ENCODE results near the gene OR6C2.
"Not testable (repeated sequence)": the region's sequence is repeated elsewhere in the genome, so short reads cannot be mapped to it uniquely, and the experiment has no call there.

The OR6C2 gene

DNA sequence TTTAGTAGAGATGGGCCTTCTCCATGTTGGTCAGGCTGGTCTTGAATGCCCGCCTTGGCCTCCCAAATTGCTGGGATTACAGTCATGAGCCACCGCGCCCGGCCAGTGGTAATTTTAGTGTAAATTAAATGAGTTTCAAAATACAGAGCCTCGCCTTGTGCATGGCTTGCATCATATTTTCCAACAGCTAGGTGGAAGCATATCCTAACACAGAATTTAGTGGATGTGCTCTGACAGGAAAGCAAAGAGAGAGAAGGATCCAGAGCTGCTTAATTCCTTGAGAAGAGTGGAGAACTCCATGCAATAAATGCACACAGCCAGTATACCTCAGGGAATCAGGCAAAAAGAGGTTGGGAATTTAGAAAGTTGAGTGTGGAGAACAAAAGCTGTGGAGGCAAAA lies 2.5 kb downstream of the OR6C2 start:
- ChIA-PET POLR2A (no interaction called here), CTCF (no interaction called here)
- TF ChIP-seq, protein P1, sequence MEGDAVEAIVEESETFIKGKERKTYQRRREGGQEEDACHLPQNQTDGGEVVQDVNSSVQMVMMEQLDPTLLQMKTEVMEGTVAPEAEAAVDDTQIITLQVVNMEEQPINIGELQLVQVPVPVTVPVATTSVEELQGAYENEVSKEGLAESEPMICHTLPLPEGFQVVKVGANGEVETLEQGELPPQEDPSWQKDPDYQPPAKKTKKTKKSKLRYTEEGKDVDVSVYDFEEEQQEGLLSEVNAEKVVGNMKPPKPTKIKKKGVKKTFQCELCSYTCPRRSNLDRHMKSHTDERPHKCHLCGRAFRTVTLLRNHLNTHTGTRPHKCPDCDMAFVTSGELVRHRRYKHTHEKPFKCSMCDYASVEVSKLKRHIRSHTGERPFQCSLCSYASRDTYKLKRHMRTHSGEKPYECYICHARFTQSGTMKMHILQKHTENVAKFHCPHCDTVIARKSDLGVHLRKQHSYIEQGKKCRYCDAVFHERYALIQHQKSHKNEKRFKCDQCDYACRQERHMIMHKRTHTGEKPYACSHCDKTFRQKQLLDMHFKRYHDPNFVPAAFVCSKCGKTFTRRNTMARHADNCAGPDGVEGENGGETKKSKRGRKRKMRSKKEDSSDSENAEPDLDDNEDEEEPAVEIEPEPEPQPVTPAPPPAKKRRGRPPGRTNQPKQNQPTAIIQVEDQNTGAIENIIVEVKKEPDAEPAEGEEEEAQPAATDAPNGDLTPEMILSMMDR (IDR thresholded peaks at IDR 0.05; ENCODE audit: insufficient read depth, low read length, missing control alignments), result no peak
- DNase-seq (ENCODE audit: low read depth, low spot score), result no peak
- no peak overlapping the region for H3K4me3 ChIP-seq (ENCODE audit: low read depth, low read length)

DNA sequence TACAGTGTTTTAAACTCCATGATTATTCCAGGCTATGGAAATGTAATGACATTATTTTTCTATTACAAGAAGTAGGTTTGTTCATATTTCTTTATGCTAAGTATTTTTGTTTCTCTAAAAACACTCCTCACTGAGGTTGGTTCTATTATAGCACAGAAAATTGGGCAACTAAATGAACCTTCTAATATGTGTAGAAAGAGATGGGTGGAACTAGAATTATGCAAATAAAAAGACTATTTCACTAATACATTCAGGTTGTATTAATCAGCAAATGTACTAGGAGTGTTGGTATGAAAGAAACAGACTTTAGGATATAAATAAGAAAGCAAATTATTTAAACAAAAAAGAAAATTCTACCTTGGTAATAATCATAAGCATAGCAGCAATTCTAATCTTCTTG lies 4.9 kb downstream of the OR6C2 start:
- TF ChIP-seq, protein P1 (IDR thresholded peaks at IDR 0.05; ENCODE audit: insufficient read depth, low read length, missing control alignments), result no peak
- DNase-seq (ENCODE audit: low read depth, low spot score), result no peak
- POLR2A ChIA-PET, result no interaction called here
- no peak overlapping the region for H3K4me3 ChIP-seq (ENCODE audit: low read depth, low read length)
- CTCF ChIA-PET, result no interaction called here

DNA sequence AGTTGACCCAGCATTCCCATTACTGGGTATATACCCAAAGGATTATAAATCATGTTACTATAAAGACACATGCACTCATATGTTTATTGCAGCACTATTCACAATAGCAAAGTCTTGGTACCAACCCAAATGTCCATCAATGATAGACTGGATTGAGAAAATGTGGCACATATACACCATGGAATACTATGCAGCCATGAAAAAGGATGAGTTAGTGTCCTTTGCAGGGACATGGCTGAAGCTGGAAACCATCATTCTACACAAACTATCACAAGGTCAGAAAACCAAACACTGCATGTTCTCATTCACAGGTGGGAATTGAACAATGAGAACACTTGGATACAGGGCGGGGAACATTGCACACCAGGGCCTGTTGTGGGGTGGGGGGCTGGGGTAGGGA lies 21.1 kb downstream of the OR6C2 start:
- H3K4me3 ChIP-seq (ENCODE audit: low read depth, low read length); CTCF ChIA-PET; DNase-seq (ENCODE audit: low read depth, low spot score); POLR2A ChIA-PET: not testable (repeated sequence)

DNA sequence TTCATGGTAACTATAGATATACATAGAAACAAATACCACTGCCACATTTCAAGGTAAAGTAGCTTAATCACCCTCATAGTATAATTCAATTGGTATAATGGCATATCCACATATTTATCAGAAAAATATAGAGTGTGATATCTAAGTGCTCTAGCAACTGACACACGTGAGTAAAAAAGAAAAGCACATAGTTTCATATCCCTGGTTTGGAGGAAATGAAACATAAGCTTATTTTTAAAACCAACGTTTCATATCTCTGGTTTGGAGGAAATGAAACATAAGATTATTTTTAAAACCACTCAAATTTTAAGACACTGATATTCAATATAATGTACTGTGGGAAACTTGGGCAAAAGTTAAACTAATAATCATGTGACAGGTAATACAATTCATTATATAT lies 24.0 kb downstream of the OR6C2 start:
- CTCF ChIA-PET, result no interaction called here
- TF ChIP-seq, protein P1 (IDR thresholded peaks at IDR 0.05; ENCODE audit: insufficient read depth, low read length, missing control alignments), result no peak
- no peak overlapping the region for H3K4me3 ChIP-seq (ENCODE audit: low read depth, low read length)
- POLR2A ChIA-PET, result no interaction called here
- no peak for DNase-seq (ENCODE audit: low read depth, low spot score)

DNA sequence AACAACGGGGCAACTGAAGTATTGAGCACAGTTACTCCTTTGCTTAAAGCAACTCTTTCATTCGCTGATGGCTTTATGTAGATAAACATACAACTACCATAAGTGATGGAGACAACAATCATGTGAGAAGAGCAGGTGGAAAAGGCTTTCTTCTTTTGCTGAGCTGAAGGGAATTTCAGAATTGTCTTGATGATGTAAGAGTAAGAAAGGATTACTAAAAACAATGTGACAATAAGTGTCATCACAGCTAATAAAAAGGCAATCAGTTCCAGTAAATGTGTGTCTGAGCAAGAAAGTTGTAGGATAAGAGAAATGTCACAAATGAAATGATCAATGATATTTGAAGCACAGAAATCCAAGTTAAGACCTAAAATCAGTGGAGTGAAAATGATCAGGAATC lies 25.4 kb downstream of the OR6C2 start:
- ChIA-PET POLR2A (no interaction called here), CTCF (no interaction called here)
- H3K4me3 ChIP-seq (ENCODE audit: low read depth, low read length), result no peak overlapping the region
- TF ChIP-seq, protein P1 (IDR thresholded peaks at IDR 0.05; ENCODE audit: insufficient read depth, low read length, missing control alignments), result no peak
- no peak for DNase-seq (ENCODE audit: low read depth, low spot score)

DNA sequence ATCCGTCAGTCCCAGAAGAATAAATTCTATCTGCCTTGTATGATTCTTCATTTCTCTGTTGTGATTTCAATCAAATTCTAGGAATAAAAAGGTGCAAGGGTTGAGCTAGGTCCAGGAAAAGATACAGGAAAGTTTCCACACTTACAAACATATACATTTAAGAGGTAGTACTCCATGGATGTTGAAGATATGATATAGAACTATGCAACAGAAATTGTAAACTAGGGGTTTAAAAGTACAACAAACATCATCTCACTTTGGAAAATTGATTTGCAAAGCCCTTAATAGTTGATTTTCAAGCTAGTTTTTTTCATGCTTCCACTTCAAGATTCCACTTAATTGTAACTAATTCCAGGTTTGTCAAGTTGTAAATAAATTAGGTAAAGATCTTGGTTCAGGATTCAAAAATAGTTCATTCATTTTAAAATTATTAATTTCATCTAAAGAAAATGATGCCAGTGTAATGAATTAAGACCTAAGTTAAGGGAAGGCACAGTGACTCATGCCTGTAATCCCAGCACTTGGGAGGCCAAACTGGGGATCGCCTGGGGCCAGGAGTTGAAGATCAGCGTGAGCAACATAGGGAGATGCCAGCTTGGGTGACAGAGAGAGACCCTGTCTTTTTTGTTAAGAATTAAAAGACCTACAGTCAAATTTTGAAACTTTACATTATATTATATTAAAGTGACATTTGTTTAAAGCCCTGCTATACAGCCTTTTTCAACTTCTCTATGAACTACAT lies 26.4 kb downstream of the OR6C2 start, which contains the start of gene OR6C70:
TSS of gene OR6C70 (minus strand) at position 51 of the 742 bp plus-strand sequence. CDS start at position 51, 0 bp downstream.
- ChIA-PET CTCF (no interaction called here), POLR2A (no interaction called here)
- TF ChIP-seq, protein P1 (IDR thresholded peaks at IDR 0.05; ENCODE audit: insufficient read depth, low read length, missing control alignments), result no peak
- DNase-seq (ENCODE audit: low read depth, low spot score), result no peak
- H3K4me3 ChIP-seq (ENCODE audit: low read depth, low read length), result no peak within 1 kb of the TSS

DNA sequence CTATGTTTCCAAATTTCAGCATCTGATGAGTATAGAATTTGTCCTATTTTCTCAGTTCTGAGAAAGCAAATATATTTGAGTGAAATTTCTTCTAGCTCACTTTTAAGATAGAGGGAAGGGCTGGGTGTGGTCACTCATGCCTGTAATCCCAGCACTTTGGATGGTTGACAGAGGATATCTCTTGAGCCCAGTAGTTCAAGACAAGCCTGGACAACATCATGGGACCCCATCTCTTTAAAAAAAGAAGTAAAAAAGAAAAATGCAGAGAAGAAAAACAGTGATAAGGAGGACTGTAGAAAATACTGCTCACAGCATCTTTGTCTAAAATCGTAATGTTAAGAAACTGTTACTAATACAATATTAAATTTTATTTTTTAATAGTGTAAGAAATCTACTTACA lies 28.4 kb downstream of the OR6C2 start:
- no peak overlapping the region for H3K4me3 ChIP-seq (ENCODE audit: low read depth, low read length)
- no peak for DNase-seq (ENCODE audit: low read depth, low spot score)
- ChIA-PET CTCF (no interaction called here), POLR2A (no interaction called here)
- TF ChIP-seq, protein P1 (IDR thresholded peaks at IDR 0.05; ENCODE audit: insufficient read depth, low read length, missing control alignments), result no peak

DNA sequence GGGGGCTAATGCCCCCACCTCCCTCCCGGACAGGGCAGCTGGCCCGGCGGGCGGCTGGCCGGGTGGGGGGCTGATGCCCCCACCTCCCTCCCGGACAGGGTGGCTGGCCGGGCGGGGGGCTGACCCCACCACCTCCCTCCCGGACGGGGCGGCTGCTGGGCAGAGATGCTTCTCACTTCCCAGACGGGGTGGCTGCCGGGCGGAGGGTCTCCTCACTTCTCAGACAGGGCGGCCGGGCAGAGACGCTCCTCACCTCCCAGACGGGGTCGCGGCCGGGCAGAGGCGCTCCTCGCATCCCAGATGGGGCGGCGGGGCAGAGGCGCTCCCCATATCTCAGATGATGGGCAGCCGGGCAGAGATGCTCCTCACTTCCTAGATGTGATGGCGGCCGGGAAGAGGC lies 35.3 kb downstream of the OR6C2 start:
- CTCF ChIA-PET; DNase-seq (ENCODE audit: low read depth, low spot score); H3K4me3 ChIP-seq (ENCODE audit: low read depth, low read length); POLR2A ChIA-PET: not testable (repeated sequence)

DNA sequence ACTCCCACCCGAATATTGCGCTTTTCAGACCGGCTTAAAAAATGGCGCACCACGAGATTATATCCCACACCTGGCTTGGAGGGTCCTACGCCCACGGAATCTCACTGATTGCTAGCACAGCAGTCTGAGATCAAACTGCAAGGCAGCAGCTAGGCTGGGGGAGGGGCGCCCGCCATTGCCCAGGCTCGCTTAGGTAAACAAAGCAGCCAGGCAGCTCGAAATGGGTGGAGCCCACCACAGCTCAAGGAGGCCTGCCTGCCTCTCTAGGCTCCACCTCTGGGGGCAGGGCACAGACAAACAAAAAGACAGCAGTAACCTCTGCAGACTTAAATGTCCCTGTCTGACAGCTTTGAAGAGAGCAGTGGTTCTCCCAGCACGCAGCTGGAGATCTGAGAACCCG lies 40.4 kb downstream of the OR6C2 start:
- CTCF ChIA-PET; DNase-seq (ENCODE audit: low read depth, low spot score); POLR2A ChIA-PET; H3K4me3 ChIP-seq (ENCODE audit: low read depth, low read length): not testable (repeated sequence)

Measured in AG04449 (cell line).